Keratinocyte (primary cell): Measurements from ENCODE around the gene UBR3. TPM values are rescaled to one million over a fixed set of nuclear protein-coding genes. Genes with fewer than 3 reads are reported as not detected.

ENCODE experiments used
- DNase-seq: peaks from one replicate; pipeline ENCODE4 v3.0.0-alpha.2; 2011; ENCODE audit warnings: low read depth, missing footprints, low spot score
- FAIRE-seq: peaks from 2 replicates; lab custom pipeline; 2011; peaks lifted over from hg19 to GRCh38; lab: Jason Lieb, UNC
- H2AFZ ChIP-seq: 2 replicates; pipeline ENCODE4 v1.6.0; 2012; ENCODE audit warnings: low read length, control low read depth, inconsistent platforms; ENCODE audit not compliant: control insufficient read depth
- H3K27ac ChIP-seq: 2 replicates; pipeline ENCODE4 v1.5.1; 2011; ENCODE audit warnings: low read length; ENCODE audit not compliant: control insufficient read depth, insufficient read depth
- H3K27me3 ChIP-seq: 3 replicates; pipeline ENCODE4 v1.6.0; 2011; ENCODE audit warnings: low read length; ENCODE audit not compliant: control insufficient read depth, insufficient read depth; ENCODE audit errors: extremely low read depth
- H3K36me3 ChIP-seq, 2 experiments: 2 replicates in 1 of 2; 3 replicates in 1 of 2; pipeline ENCODE4 v1.5.1; 2011; ENCODE audit warnings: low read length in 2 of 2, mild to moderate bottlenecking in 1 of 2; ENCODE audit not compliant: control insufficient read depth in 2 of 2, insufficient read depth in 2 of 2; ENCODE audit errors: extremely low read depth in 1 of 2
- H3K4me1 ChIP-seq: 3 replicates; pipeline ENCODE4 v1.5.1; 2011; ENCODE audit warnings: low read length; ENCODE audit not compliant: control insufficient read depth, insufficient read depth; ENCODE audit errors: extremely low read depth
- H3K4me2 ChIP-seq: 3 replicates; pipeline ENCODE4 v1.6.0; 2011; ENCODE audit warnings: low read depth, low read length; ENCODE audit not compliant: control insufficient read depth, insufficient read depth; ENCODE audit errors: extremely low read depth
- H3K4me3 ChIP-seq, 3 experiments: fragments of 200-600 bp in 1 of 3; sonication (generic) in 1 of 3; 2 replicates in 2 of 3; 3 replicates in 1 of 3; pipeline ENCODE4 v1.5.1; 2011 to 2016; ENCODE audit warnings: low read length in 3 of 3, mild to moderate bottlenecking in 3 of 3, control low read depth in 2 of 3, inconsistent platforms in 1 of 3, low read depth in 1 of 3, mixed read lengths in 1 of 3, mixed run types in 1 of 3, moderate library complexity in 1 of 3; ENCODE audit not compliant: control insufficient read depth in 2 of 3, insufficient read depth in 2 of 3; ENCODE audit errors: extremely low read depth in 1 of 3
- H3K79me2 ChIP-seq: 2 replicates; pipeline ENCODE4 v1.6.0; 2012; ENCODE audit warnings: low read length; ENCODE audit not compliant: control insufficient read depth, insufficient read depth
- H3K9ac ChIP-seq: 3 replicates; pipeline ENCODE4 v1.6.0; 2011; ENCODE audit warnings: low read length; ENCODE audit not compliant: control insufficient read depth, insufficient read depth; ENCODE audit errors: extremely low read depth
- H3K9me1 ChIP-seq: 3 replicates; pipeline ENCODE4 v1.6.0; 2011; ENCODE audit warnings: low read length; ENCODE audit not compliant: control insufficient read depth, insufficient read depth; ENCODE audit errors: extremely low read depth
- H3K9me3 ChIP-seq: 2 replicates; pipeline ENCODE4 v1.5.1; 2012; ENCODE audit warnings: low read depth, low read length; ENCODE audit not compliant: control insufficient read depth
- H4K20me1 ChIP-seq: 3 replicates; pipeline ENCODE4 v1.6.0; 2011; ENCODE audit warnings: low read length; ENCODE audit not compliant: control insufficient read depth, insufficient read depth; ENCODE audit errors: extremely low read depth
- CTCF ChIP-seq, 3 experiments: IDR thresholded peaks in 1 of 3; conservative IDR thresholded peaks in 1 of 3; optimal IDR thresholded peaks in 1 of 3; 2 replicates in 2 of 3; 3 replicates in 1 of 3; pipeline versions ENCODE3 to v1.5.1; 2011; ENCODE audit warnings: low read length in 3 of 3, mild to moderate bottlenecking in 3 of 3, moderate library complexity in 2 of 3, control low read depth in 1 of 3, inconsistent platforms in 1 of 3; ENCODE audit not compliant: insufficient read depth in 2 of 3; ENCODE audit errors: extremely low read depth in 1 of 3
- EZH2 ChIP-seq: IDR thresholded peaks from one replicate; pipeline ENCODE4 v1.6.1; 2012; ENCODE audit warnings: inconsistent platforms, mild to moderate bottlenecking, low read length, moderate library complexity
- dilution Hi-C: fragments of 300-500 bp; cut with MboI; formaldehyde crosslinking; loops from one replicate; pipeline ENCODE4 v1.7.0; 2020; ENCODE audit warnings: low sequenced_read_pairs; ENCODE audit not compliant: extremely low pct_ligation_motif_present
- polyA minus RNA-seq, 3 experiments: library from RNA; depleted of rRNA, polyadenylated mRNA; stranded (reverse); fragments of >200 nt; gene quantifications; 1 replicate in 1 of 3; 2 replicates in 1 of 3; 3 replicates in 1 of 3; pipeline ENCODE4 v1.2.3, GENCODE V29; 2011
- polyA plus RNA-seq, 5 experiments: library from polyadenylated mRNA; depleted of rRNA in 3 of 5; stranded (reverse) in 3 of 5; stranded (forward) in 1 of 5; unstranded in 1 of 5; fragments of >200 nt; gene quantifications; 1 replicate in 1 of 5; 2 replicates in 3 of 5; 3 replicates in 1 of 5; pipeline versions ENCODE4 v1.2.1 to v1.2.3, GENCODE V29; 2011 to 2012; ENCODE audit warnings: missing spikeins in 2 of 5, low read depth in 1 of 5, low replicate concordance in 1 of 5

The UBR3 gene
- 9.5 to 14.7 TPM (median 11.1 TPM) in 3 replicates for polyA plus RNA-seq
- 75.1 TPM for polyA plus RNA-seq (2011; ENCODE audit: low read depth)
- 3.9 and 8.9 TPM in 2 replicates for polyA plus RNA-seq (2011; cell fraction: cytosol; rRNA removed)
- 17.1 and 23.4 TPM in 2 replicates for polyA plus RNA-seq (2011; cell fraction: nucleus; rRNA removed)
- 9.5 and 10.9 TPM in 2 replicates for polyA plus RNA-seq (2012; ENCODE audit: low replicate concordance)
- 5.5 to 39.2 TPM (median 20.5 TPM) in 3 replicates for polyA minus RNA-seq
- polyA minus RNA-seq (2011; cell fraction: cytosol; rRNA and poly(A)+ RNA removed) = 11.5 TPM
- 44.3 and 71.9 TPM in 2 replicates for polyA minus RNA-seq (2011; cell fraction: nucleus; rRNA and poly(A)+ RNA removed)

- H3K9ac ChIP-seq = peak within 1 kb of the TSS; percentile 82
- FAIRE-seq (no peak), DNase-seq (no peak)
- TF ChIP-seq CTCF (optimal IDR thresholded peaks at IDR 0.05 in 1 of 3, IDR thresholded peaks at IDR 0.05 in 1 of 3, conservative IDR thresholded peaks at IDR 0.05 in 1 of 3; ENCODE audit: extremely low read depth in 1 of 3, insufficient read depth in 2 of 3, low read length in 3 of 3) (peak in 1 of 3 experiments; percentile 15), EZH2 (no peak)
- peaks cover 10% of the 10 kb centered on the region for H4K20me1 ChIP-seq
- H3K36me3 ChIP-seq = no peaks in the 10 kb centered on the region
- peak within 1 kb of the TSS; percentile 54 for H3K27ac ChIP-seq
- H3K9me1 ChIP-seq = no peaks in the 10 kb centered on the region
- H3K4me1 ChIP-seq = peaks cover 21% of the 10 kb centered on the region
- dilution Hi-C loops = no loop called here
- peak within 1 kb of the TSS; percentile 83 to 98 (median 87) for H3K4me3 ChIP-seq
- H2AFZ ChIP-seq = peak within 1 kb of the TSS; percentile 78
- peaks cover 67% of the 10 kb centered on the region for H3K79me2 ChIP-seq
- no peaks in the 10 kb centered on the region for H3K9me3 ChIP-seq
- H3K4me2 ChIP-seq = peak within 1 kb of the TSS; percentile 87
- no peaks in the 10 kb centered on the region for H3K27me3 ChIP-seq
Measured at GRCh38 chr2:169827272-169828140, at the start of gene UBR3. Gene UBR3, plus strand, starts transcription at chr2:169827454. Its CDS starts 54 bp downstream, at chr2:169827508.

- no peak overlapping the region for H3K4me2 ChIP-seq
- no peak for FAIRE-seq
- no peak for TF ChIP-seq CTCF (optimal IDR thresholded peaks at IDR 0.05 in 1 of 3, IDR thresholded peaks at IDR 0.05 in 1 of 3, conservative IDR thresholded peaks at IDR 0.05 in 1 of 3; ENCODE audit: extremely low read depth in 1 of 3, insufficient read depth in 2 of 3, low read length in 3 of 3)
- TF ChIP-seq EZH2 = no peak
- no peaks in the 10 kb centered on the region for H3K9me3 ChIP-seq
- H3K4me1 ChIP-seq = no peaks in the 10 kb centered on the region
- H4K20me1 ChIP-seq = no peaks in the 10 kb centered on the region
- no peak overlapping the region for H3K4me3 ChIP-seq
- no peak overlapping the region for H3K9ac ChIP-seq
- dilution Hi-C loops = no loop called here
- H2AFZ ChIP-seq = no peak overlapping the region
- H3K27ac ChIP-seq = no peak overlapping the region
- H3K27me3 ChIP-seq = no peaks in the 10 kb centered on the region
- H3K36me3 ChIP-seq = no peaks in the 10 kb centered on the region
- H3K79me2 ChIP-seq = no peaks in the 10 kb centered on the region
- no peaks in the 10 kb centered on the region for H3K9me1 ChIP-seq
- no peak for DNase-seq
Measured at GRCh38 chr2:169778446-169778845, 48.8 kb upstream of the UBR3 start.
